Measurements from ENCODE around the gene CCR3. TPM values are rescaled to one million over a fixed set of nuclear protein-coding genes. Genes with fewer than 3 reads are reported as not detected.

CCR3 gene
- total and polyA plus RNA-seq, 2 experiments from 2014 or later, result not detected

DNA sequence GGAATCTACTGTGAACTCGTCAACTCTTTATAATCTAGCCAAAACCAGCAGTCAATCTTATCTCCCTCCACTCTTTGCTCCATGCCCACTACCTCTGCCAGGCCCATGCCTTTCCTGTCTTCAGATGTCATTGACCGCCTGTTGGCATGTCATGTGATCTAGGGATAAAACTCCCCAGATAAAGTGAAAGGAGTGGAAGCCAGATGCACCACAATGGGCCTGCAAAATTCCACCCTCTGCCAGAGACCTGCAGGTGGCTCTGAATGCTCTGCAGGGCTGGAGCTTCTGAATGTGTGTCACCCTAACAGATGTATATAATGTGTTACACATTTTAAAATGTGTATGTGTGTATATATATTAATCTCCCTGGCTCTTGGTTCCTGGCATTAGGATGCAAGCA is 2.3 kb upstream of the CCR3 start (continued):
- TF ChIP-seq STAT1 (IDR thresholded peaks at IDR 0.05; ENCODE audit: unreplicated experiment) (no peak), JUNB (IDR thresholded peaks at IDR 0.05; ENCODE audit: unreplicated experiment) (no peak), NANOG (IDR thresholded peaks at IDR 0.05; ENCODE audit: borderline replicate concordance) (no peak)
- TF ChIP-seq, protein P1, sequence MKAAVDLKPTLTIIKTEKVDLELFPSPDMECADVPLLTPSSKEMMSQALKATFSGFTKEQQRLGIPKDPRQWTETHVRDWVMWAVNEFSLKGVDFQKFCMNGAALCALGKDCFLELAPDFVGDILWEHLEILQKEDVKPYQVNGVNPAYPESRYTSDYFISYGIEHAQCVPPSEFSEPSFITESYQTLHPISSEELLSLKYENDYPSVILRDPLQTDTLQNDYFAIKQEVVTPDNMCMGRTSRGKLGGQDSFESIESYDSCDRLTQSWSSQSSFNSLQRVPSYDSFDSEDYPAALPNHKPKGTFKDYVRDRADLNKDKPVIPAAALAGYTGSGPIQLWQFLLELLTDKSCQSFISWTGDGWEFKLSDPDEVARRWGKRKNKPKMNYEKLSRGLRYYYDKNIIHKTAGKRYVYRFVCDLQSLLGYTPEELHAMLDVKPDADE (IDR thresholded peaks at IDR 0.05), result no peak

DNA sequence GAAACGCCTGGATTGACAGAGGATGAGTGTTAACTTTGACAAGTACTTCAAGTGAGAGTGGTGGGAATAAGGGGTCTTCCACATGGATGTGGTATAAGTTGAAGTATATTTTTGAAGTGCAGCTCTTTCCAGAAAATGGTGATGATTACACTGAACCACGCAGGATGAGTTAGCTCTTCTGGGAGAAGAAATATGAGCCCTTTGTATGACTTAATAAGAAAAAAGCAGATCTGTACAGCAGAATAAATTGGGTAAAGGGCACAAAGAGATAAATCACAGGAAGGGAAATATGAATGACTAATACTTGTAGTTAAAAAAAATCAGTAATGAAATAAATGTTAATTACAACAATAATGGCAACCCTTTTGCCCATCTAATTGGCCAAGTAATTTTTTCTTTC is 1.3 kb downstream of the CCR3 start:
- Histone ChIP-seq H2AFZ (no peak overlapping the region), H3K27me3 (ENCODE audit: insufficient read depth) (no peaks in the 10 kb centered on the region), H3K4me2 (no peak overlapping the region), H3K4me3 (no peak overlapping the region), H3K4me1 (ENCODE audit: insufficient read depth) (0 out of 2 replicates have a peak, but pooled peaks cover 8% of the 10 kb centered on the region), H3K9me2 (ENCODE audit: insufficient read depth) (no peaks in the 10 kb centered on the region; the same call in 1 of the 2 replicates), H3K27ac (ENCODE audit: low read depth) (no peak overlapping the region), H3K36me3 (ENCODE audit: insufficient read depth) (no peaks in the 10 kb centered on the region), H4K20me1 (replicated peaks; ENCODE audit: insufficient read depth) (no peaks in the 10 kb centered on the region), H3K79me2 (replicated peaks; ENCODE audit: insufficient read depth) (no peaks in the 10 kb centered on the region), H3F3A (replicated peaks; ENCODE audit: low read depth) (no peaks in the 10 kb centered on the region)
- no peak overlapping the region for H3K4me3 Mint-ChIP-seq
- H3K36me3 Mint-ChIP-seq (ENCODE audit: low read depth), result no peaks in the 10 kb centered on the region
- no peak for DNase-seq (ENCODE audit: low spot score)
- no peak for ATAC-seq
- H3K9me3 Mint-ChIP-seq, result no peaks in the 10 kb centered on the region
- peaks cover 15% of the 10 kb centered on the region for H3K4me1 Mint-ChIP-seq
- H3K27ac Mint-ChIP-seq, result no peak overlapping the region
- H3K27me3 Mint-ChIP-seq (ENCODE audit: insufficient read depth, low read depth, poor library complexity), result no peaks in the 10 kb centered on the region
- TF ChIP-seq EZH2phosphoT487 (IDR thresholded peaks at IDR 0.05; ENCODE audit: unreplicated experiment) (no peak), JUNB (IDR thresholded peaks at IDR 0.05; ENCODE audit: unreplicated experiment) (no peak), POLR2AphosphoS5 (IDR thresholded peaks at IDR 0.05; ENCODE audit: low read depth) (no peak), ZNF114 (CRISPR knock-in tag; IDR thresholded peaks at IDR 0.05) (no peak), EZH2 (IDR thresholded peaks at IDR 0.05; ENCODE audit: low read depth, unreplicated experiment) (no peak), NANOG (IDR thresholded peaks at IDR 0.05; ENCODE audit: borderline replicate concordance) (no peak)
- TF ChIP-seq, protein P2, sequence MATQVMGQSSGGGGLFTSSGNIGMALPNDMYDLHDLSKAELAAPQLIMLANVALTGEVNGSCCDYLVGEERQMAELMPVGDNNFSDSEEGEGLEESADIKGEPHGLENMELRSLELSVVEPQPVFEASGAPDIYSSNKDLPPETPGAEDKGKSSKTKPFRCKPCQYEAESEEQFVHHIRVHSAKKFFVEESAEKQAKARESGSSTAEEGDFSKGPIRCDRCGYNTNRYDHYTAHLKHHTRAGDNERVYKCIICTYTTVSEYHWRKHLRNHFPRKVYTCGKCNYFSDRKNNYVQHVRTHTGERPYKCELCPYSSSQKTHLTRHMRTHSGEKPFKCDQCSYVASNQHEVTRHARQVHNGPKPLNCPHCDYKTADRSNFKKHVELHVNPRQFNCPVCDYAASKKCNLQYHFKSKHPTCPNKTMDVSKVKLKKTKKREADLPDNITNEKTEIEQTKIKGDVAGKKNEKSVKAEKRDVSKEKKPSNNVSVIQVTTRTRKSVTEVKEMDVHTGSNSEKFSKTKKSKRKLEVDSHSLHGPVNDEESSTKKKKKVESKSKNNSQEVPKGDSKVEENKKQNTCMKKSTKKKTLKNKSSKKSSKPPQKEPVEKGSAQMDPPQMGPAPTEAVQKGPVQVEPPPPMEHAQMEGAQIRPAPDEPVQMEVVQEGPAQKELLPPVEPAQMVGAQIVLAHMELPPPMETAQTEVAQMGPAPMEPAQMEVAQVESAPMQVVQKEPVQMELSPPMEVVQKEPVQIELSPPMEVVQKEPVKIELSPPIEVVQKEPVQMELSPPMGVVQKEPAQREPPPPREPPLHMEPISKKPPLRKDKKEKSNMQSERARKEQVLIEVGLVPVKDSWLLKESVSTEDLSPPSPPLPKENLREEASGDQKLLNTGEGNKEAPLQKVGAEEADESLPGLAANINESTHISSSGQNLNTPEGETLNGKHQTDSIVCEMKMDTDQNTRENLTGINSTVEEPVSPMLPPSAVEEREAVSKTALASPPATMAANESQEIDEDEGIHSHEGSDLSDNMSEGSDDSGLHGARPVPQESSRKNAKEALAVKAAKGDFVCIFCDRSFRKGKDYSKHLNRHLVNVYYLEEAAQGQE (IDR thresholded peaks at IDR 0.05; ENCODE audit: unreplicated experiment), result no peak

DNA sequence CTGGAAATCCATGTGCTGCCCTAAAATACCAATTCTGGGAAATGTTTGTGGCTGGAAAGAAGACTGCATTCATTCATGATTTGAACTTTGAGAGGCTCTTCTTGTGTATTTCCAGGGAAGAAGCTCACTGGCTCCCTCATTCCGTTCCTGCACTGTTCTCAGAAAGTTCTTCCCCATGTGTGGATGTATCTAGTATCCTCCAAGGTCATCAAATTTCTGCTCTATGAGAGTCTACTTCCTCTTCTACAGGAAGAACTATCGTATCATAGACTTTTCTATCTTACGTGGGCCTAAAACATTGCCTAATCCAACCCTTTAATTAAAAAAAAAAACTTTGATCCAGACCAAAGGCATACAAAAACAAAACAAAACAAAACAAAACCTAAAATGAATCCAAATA is 2.9 kb downstream of the CCR3 start:
- H3K27ac Mint-ChIP-seq, result no peak overlapping the region
- Histone ChIP-seq H3F3A (replicated peaks; ENCODE audit: low read depth) (no peaks in the 10 kb centered on the region), H4K20me1 (replicated peaks; ENCODE audit: insufficient read depth) (no peaks in the 10 kb centered on the region), H3K27me3 (ENCODE audit: insufficient read depth) (no peaks in the 10 kb centered on the region), H3K4me1 (ENCODE audit: insufficient read depth) (no peaks in the 10 kb centered on the region), H3K36me3 (ENCODE audit: insufficient read depth) (no peaks in the 10 kb centered on the region), H3K27ac (ENCODE audit: low read depth) (no peak overlapping the region), H3K4me2 (no peak overlapping the region), H3K79me2 (replicated peaks; ENCODE audit: insufficient read depth) (no peaks in the 10 kb centered on the region), H2AFZ (no peak overlapping the region), H3K9me2 (ENCODE audit: insufficient read depth) (no peaks in the 10 kb centered on the region; the same call in 1 of the 2 replicates), H3K4me3 (no peak overlapping the region)
- H3K4me3 Mint-ChIP-seq, result no peak overlapping the region
- H3K27me3 Mint-ChIP-seq (ENCODE audit: insufficient read depth, low read depth, poor library complexity), result no peaks in the 10 kb centered on the region
- peaks cover 6% of the 10 kb centered on the region for H3K9me3 Mint-ChIP-seq
- H3K4me1 Mint-ChIP-seq, result peaks cover 3% of the 10 kb centered on the region; the same call in 2 of the 3 replicates
- DNase-seq (ENCODE audit: low spot score), result no peak
- H3K36me3 Mint-ChIP-seq (ENCODE audit: low read depth), result no peaks in the 10 kb centered on the region; the same call in 2 of the 3 replicates
- no peak for ATAC-seq
- no peak for TF ChIP-seq JUNB (IDR thresholded peaks at IDR 0.05; ENCODE audit: unreplicated experiment)
- TF ChIP-seq, protein P3, sequence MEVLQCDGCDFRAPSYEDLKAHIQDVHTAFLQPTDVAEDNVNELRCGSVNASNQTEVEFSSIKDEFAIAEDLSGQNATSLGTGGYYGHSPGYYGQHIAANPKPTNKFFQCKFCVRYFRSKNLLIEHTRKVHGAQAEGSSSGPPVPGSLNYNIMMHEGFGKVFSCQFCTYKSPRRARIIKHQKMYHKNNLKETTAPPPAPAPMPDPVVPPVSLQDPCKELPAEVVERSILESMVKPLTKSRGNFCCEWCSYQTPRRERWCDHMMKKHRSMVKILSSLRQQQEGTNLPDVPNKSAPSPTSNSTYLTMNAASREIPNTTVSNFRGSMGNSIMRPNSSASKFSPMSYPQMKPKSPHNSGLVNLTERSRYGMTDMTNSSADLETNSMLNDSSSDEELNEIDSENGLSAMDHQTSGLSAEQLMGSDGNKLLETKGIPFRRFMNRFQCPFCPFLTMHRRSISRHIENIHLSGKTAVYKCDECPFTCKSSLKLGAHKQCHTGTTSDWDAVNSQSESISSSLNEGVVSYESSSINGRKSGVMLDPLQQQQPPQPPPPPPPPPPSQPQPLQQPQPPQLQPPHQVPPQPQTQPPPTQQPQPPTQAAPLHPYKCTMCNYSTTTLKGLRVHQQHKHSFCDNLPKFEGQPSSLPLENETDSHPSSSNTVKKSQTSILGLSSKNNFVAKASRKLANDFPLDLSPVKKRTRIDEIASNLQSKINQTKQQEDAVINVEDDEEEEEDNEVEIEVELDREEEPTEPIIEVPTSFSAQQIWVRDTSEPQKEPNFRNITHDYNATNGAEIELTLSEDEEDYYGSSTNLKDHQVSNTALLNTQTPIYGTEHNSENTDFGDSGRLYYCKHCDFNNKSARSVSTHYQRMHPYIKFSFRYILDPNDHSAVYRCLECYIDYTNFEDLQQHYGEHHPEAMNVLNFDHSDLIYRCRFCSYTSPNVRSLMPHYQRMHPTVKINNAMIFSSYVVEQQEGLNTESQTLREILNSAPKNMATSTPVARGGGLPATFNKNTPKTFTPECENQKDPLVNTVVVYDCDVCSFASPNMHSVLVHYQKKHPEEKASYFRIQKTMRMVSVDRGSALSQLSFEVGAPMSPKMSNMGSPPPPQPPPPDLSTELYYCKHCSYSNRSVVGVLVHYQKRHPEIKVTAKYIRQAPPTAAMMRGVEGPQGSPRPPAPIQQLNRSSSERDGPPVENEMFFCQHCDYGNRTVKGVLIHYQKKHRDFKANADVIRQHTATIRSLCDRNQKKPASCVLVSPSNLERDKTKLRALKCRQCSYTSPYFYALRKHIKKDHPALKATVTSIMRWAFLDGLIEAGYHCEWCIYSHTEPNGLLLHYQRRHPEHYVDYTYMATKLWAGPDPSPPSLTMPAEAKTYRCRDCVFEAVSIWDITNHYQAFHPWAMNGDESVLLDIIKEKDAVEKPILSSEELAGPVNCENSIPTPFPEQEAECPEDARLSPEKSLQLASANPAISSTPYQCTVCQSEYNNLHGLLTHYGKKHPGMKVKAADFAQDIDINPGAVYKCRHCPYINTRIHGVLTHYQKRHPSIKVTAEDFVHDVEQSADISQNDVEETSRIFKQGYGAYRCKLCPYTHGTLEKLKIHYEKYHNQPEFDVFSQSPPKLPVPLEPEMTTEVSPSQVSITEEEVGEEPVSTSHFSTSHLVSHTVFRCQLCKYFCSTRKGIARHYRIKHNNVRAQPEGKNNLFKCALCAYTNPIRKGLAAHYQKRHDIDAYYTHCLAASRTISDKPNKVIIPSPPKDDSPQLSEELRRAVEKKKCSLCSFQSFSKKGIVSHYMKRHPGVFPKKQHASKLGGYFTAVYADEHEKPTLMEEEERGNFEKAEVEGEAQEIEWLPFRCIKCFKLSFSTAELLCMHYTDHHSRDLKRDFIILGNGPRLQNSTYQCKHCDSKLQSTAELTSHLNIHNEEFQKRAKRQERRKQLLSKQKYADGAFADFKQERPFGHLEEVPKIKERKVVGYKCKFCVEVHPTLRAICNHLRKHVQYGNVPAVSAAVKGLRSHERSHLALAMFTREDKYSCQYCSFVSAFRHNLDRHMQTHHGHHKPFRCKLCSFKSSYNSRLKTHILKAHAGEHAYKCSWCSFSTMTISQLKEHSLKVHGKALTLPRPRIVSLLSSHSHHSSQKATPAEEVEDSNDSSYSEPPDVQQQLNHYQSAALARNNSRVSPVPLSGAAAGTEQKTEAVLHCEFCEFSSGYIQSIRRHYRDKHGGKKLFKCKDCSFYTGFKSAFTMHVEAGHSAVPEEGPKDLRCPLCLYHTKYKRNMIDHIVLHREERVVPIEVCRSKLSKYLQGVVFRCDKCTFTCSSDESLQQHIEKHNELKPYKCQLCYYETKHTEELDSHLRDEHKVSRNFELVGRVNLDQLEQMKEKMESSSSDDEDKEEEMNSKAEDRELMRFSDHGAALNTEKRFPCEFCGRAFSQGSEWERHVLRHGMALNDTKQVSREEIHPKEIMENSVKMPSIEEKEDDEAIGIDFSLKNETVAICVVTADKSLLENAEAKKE (CRISPR knock-in tag; IDR thresholded peaks at IDR 0.05), result no peak
